Cardiac muscle cell (in vitro differentiated cells and primary cell): Measurements from ENCODE around the gene GLRA2. TPM values are rescaled to one million over a fixed set of nuclear protein-coding genes. Genes with fewer than 3 reads are reported as not detected.

Experiments
- DNase-seq, 2 donors: peaks; one replicate each; pipeline versions ENCODE4 v3.0.0 to v3.0.0-alpha.2; 2010 to 2017; ENCODE audit warnings: low read depth in 1 of 2, low spot score in 1 of 2
- H3K27ac ChIP-seq: fragments of 200-600 bp; sonication (generic); 2 replicates; pipeline ENCODE4 v1.5.1; 2016
- H3K27me3 ChIP-seq: fragments of 200-600 bp; sonication (generic); 2 replicates; pipeline ENCODE4 v1.6.0; 2016; ENCODE audit warnings: control low read depth
- H3K36me3 ChIP-seq: fragments of 200-600 bp; sonication (generic); 2 replicates; pipeline ENCODE4 v1.5.1; 2016; ENCODE audit warnings: control low read depth
- H3K4me1 ChIP-seq: fragments of 200-600 bp; sonication (generic); 2 replicates; pipeline ENCODE4 v1.8.1; 2017; ENCODE audit warnings: low read depth, mild to moderate bottlenecking, mixed run types
- H3K4me3 ChIP-seq: fragments of 200-600 bp; sonication (generic); 2 replicates; pipeline ENCODE4 v1.5.1; 2016; ENCODE audit warnings: mild to moderate bottlenecking
- H3K9me3 ChIP-seq: fragments of 200-600 bp; sonication (generic); 2 replicates; pipeline ENCODE4 v1.5.1; 2017; ENCODE audit warnings: low read depth, mild to moderate bottlenecking, control low read depth
- CTCF ChIP-seq: IDR thresholded peaks from 2 replicates; pipeline ENCODE4 v1.5.1; 2012; ENCODE audit warnings: low read depth, mild to moderate bottlenecking, low read length
- polyA plus RNA-seq: library from polyadenylated mRNA; unstranded; fragments of >200 nt; fragmentation: Nextera tagmentation; extraction: Ambion mirVana; gene quantifications from 2 replicates; pipeline ENCODE4 v1.2.1, GENCODE V29; 2016
- total RNA-seq: library from RNA; depleted of rRNA; stranded (reverse); fragments of >200 nt; gene quantifications from 2 replicates; pipeline ENCODE4 v1.2.3, GENCODE V29; 2016

The GLRA2 gene
- total RNA-seq (0.15 and 1.3 TPM in 2 replicates), polyA plus RNA-seq (0.12 TPM in 1 of 2 replicates, not detected in the other)

GRCh38 chrX:14529290-14529989 lies at the start of gene GLRA2:
GLRA2 (plus strand) TSS chrX:14529536; CDS start chrX:14530058, 522 bp downstream.
- no peak within 1 kb of the TSS for H3K27ac ChIP-seq
- TF ChIP-seq CTCF: no peak
- no peaks in the 10 kb centered on the region for H3K27me3 ChIP-seq
- H3K9me3 ChIP-seq: no peaks in the 10 kb centered on the region
- peak within 1 kb of the TSS; percentile 16 for H3K4me3 ChIP-seq
- no peaks in the 10 kb centered on the region for H3K36me3 ChIP-seq
- no peaks in the 10 kb centered on the region for H3K4me1 ChIP-seq
- peak; percentile 6 to 70 for DNase-seq

GRCh38 chrX:14489437-14489836 lies 39.9 kb upstream of the GLRA2 start:
- Histone ChIP-seq H3K36me3 (no peaks in the 10 kb centered on the region), H3K27ac (no peak overlapping the region), H3K9me3 (no peaks in the 10 kb centered on the region), H3K4me1 (no peaks in the 10 kb centered on the region), H3K27me3 (no peaks in the 10 kb centered on the region), H3K4me3 (no peak overlapping the region)
- TF ChIP-seq CTCF: no peak
- DNase-seq: no peak

GRCh38 chrX:14491689-14492088 lies 37.6 kb upstream of the GLRA2 start:
- no peak for DNase-seq

GRCh38 chrX:14496674-14497073 lies 32.7 kb upstream of the GLRA2 start:
- no peak overlapping the region for H3K4me3 ChIP-seq
- peak in 1 of 2 donors; percentile 0 for DNase-seq
- H3K27ac ChIP-seq: no peak overlapping the region
- no peaks in the 10 kb centered on the region for H3K9me3 ChIP-seq
- no peaks in the 10 kb centered on the region for H3K4me1 ChIP-seq
- no peak for TF ChIP-seq CTCF
- no peaks in the 10 kb centered on the region for H3K27me3 ChIP-seq
- no peaks in the 10 kb centered on the region for H3K36me3 ChIP-seq

More at GRCh38 chrX:14491689-14492088, 37.6 kb upstream of the GLRA2 start:
- Histone ChIP-seq H3K4me1 (no peaks in the 10 kb centered on the region), H3K36me3 (no peaks in the 10 kb centered on the region), H3K4me3 (no peak overlapping the region), H3K27ac (no peak overlapping the region), H3K27me3 (no peaks in the 10 kb centered on the region), H3K9me3 (no peaks in the 10 kb centered on the region)
- no peak for TF ChIP-seq CTCF

- H3K36me3 ChIP-seq: no peaks in the 10 kb centered on the region
- no peak overlapping the region for H3K4me3 ChIP-seq
- H3K27me3 ChIP-seq: no peaks in the 10 kb centered on the region
- peak in 1 of 2 donors; percentile 5 for DNase-seq
- H3K27ac ChIP-seq: no peak overlapping the region
- no peak for TF ChIP-seq CTCF
- no peaks in the 10 kb centered on the region for H3K4me1 ChIP-seq
- no peaks in the 10 kb centered on the region for H3K9me3 ChIP-seq
Observed at GRCh38 chrX:14497184-14497666, 32.1 kb upstream of the GLRA2 start.
